GM23338 (cell line): ENCODE results near the gene SCG5. TPM values are rescaled to one million over a fixed set of nuclear protein-coding genes. Genes with fewer than 3 reads are reported as not detected.

Experiments used
- ATAC-seq: fragments of 200-7000 bp; cut with Tn5 transposase; 3 replicates; pipeline ENCODE4 v1.9.1; 2020
- DNase-seq: peaks from one replicate; pipeline ENCODE4 v3.0.0-alpha.2; 2015; ENCODE audit warnings: low spot score
- H2AFZ ChIP-seq: fragments of 200-600 bp; sonication (generic); 2 replicates; pipeline ENCODE4 v1.8.0; 2016; ENCODE audit warnings: antibody characterized with exemption, mild to moderate bottlenecking, moderate library complexity
- H3F3A ChIP-seq: fragments of 200-600 bp; sonication (generic); replicated peaks from 2 replicates; pipeline ENCODE4 v1.8.0; 2017; ENCODE audit warnings: antibody characterized with exemption, mixed run types, low read depth
- H3K27ac ChIP-seq: fragments of 200-600 bp; sonication (generic); 2 replicates; pipeline ENCODE4 v1.6.1; 2016; ENCODE audit warnings: low read depth
- H3K27me3 ChIP-seq: fragments of 200-600 bp; sonication (generic); 2 replicates; pipeline ENCODE4 v1.8.0; 2016; ENCODE audit warnings: mild to moderate bottlenecking, mixed run types, moderate library complexity; ENCODE audit not compliant: insufficient read depth
- H3K36me3 ChIP-seq: fragments of 200-600 bp; sonication (generic); 2 replicates; pipeline ENCODE4 v1.8.0; 2016; ENCODE audit warnings: mild to moderate bottlenecking; ENCODE audit not compliant: insufficient read depth
- H3K4me1 ChIP-seq: fragments of 200-600 bp; sonication (generic); 2 replicates; pipeline ENCODE4 v1.8.0; 2016; ENCODE audit warnings: mild to moderate bottlenecking, moderate library complexity; ENCODE audit not compliant: insufficient read depth
- H3K4me2 ChIP-seq: fragments of 200-600 bp; sonication (generic); 2 replicates; pipeline ENCODE4 v1.7.1; 2017; ENCODE audit warnings: mixed run types
- H3K4me3 ChIP-seq: fragments of 200-600 bp; sonication (generic); 2 replicates; pipeline ENCODE4 v1.6.1; 2016; ENCODE audit warnings: mixed run types
- H3K79me2 ChIP-seq: fragments of 200-600 bp; sonication (generic); replicated peaks from 2 replicates; pipeline ENCODE4 v1.8.0; 2017; ENCODE audit warnings: mild to moderate bottlenecking; ENCODE audit not compliant: insufficient read depth
- H3K9me2 ChIP-seq: fragments of 200-600 bp; sonication (generic); 2 replicates; pipeline ENCODE4 v1.8.0; 2017; ENCODE audit not compliant: insufficient read depth
- H4K20me1 ChIP-seq: fragments of 200-600 bp; sonication (generic); replicated peaks from 2 replicates; pipeline ENCODE4 v1.8.0; 2017; ENCODE audit warnings: mild to moderate bottlenecking; ENCODE audit not compliant: insufficient read depth
- H3K27ac Mint-ChIP-seq: 2 replicates; pipeline ENCODE4 v1.8.0; 2020; ENCODE audit warnings: inconsistent platforms, mild to moderate bottlenecking, moderate library complexity, mixed read lengths
- H3K27me3 Mint-ChIP-seq: 3 replicates; pipeline ENCODE4 v1.8.0; 2022; ENCODE audit warnings: low read depth, mild to moderate bottlenecking, moderate library complexity, mixed read lengths, inconsistent platforms; ENCODE audit not compliant: insufficient read depth, poor library complexity
- H3K36me3 Mint-ChIP-seq: 3 replicates; pipeline ENCODE4 v1.8.0; 2021; ENCODE audit warnings: low read depth, mild to moderate bottlenecking, inconsistent platforms, moderate library complexity, mixed read lengths
- H3K4me1 Mint-ChIP-seq: 3 replicates; pipeline ENCODE4 v1.8.0; 2020; ENCODE audit warnings: mild to moderate bottlenecking, inconsistent platforms, mixed read lengths
- H3K4me3 Mint-ChIP-seq: 3 replicates; pipeline ENCODE4 v1.8.0; 2021; ENCODE audit warnings: moderate library complexity, mild to moderate bottlenecking, inconsistent platforms, mixed read lengths
- H3K9me3 Mint-ChIP-seq: 3 replicates; pipeline ENCODE4 v1.8.0; 2020; ENCODE audit warnings: moderate library complexity, mild to moderate bottlenecking, inconsistent platforms, mixed read lengths
- EZH2phosphoT487 ChIP-seq: fragments of 200-600 bp; sonication (generic); IDR thresholded peaks from one replicate; pipeline ENCODE4 v1.8.1; 2018; ENCODE audit warnings: antibody characterized with exemption; ENCODE audit not compliant: unreplicated experiment
- JUNB ChIP-seq: IDR thresholded peaks from one replicate; pipeline ENCODE4 v1.6.1; 2016; ENCODE audit warnings: antibody characterized with exemption; ENCODE audit not compliant: unreplicated experiment
- NANOG ChIP-seq: IDR thresholded peaks from 2 replicates; pipeline ENCODE4 v1.6.1; 2016; ENCODE audit warnings: antibody characterized with exemption, borderline replicate concordance
- POLR2AphosphoS5 ChIP-seq: IDR thresholded peaks from 2 replicates; pipeline ENCODE4 v1.6.1; 2016; ENCODE audit warnings: antibody characterized with exemption, low read depth
- REST ChIP-seq: IDR thresholded peaks from one replicate; pipeline ENCODE4 v1.6.1; 2018; ENCODE audit warnings: antibody characterized with exemption; ENCODE audit not compliant: unreplicated experiment
- ZNF114 ChIP-seq: fragments of 250-450 bp; sonication (Bioruptor Pico); IDR thresholded peaks from 2 replicates; pipeline ENCODE4 v1.5.0; 2020; ENCODE audit warnings: mild to moderate bottlenecking, moderate library complexity
- polyA plus RNA-seq: library from polyadenylated mRNA; unstranded; fragments of >200 nt; fragmentation: Nextera tagmentation; extraction: Ambion mirVana; gene quantifications from 2 replicates; pipeline ENCODE4 v1.2.1, GENCODE V29; 2016
- total RNA-seq: library from RNA; depleted of rRNA; stranded (reverse); fragments of >200 nt; shearing (Covaris generic); gene quantifications from 2 replicates; pipeline ENCODE4 v1.2.3, GENCODE V29; 2014
- TF ChIP-seq, protein P1 (sequence below), 2 experiments: fragments of 200-600 bp in 1 of 2; sonication (generic) in 1 of 2; conservative IDR thresholded peaks; 2 replicates each; pipeline versions ENCODE4 v1.5.1 to v1.6.1; 2016 to 2017; ENCODE audit warnings: antibody characterized with exemption in 2 of 2, low read depth in 2 of 2, mild to moderate bottlenecking in 2 of 2, moderate library complexity in 1 of 2
- TF ChIP-seq, protein P2 (sequence below): fragments of 250-450 bp; sonication (Bioruptor Pico); IDR thresholded peaks from 2 replicates; pipeline ENCODE4 v1.5.0; 2020; ENCODE audit warnings: mild to moderate bottlenecking, moderate library complexity

The SCG5 gene
- total and polyA plus RNA-seq, 2 experiments from 2014 or later: 48.1 to 73.3 TPM

DNA sequence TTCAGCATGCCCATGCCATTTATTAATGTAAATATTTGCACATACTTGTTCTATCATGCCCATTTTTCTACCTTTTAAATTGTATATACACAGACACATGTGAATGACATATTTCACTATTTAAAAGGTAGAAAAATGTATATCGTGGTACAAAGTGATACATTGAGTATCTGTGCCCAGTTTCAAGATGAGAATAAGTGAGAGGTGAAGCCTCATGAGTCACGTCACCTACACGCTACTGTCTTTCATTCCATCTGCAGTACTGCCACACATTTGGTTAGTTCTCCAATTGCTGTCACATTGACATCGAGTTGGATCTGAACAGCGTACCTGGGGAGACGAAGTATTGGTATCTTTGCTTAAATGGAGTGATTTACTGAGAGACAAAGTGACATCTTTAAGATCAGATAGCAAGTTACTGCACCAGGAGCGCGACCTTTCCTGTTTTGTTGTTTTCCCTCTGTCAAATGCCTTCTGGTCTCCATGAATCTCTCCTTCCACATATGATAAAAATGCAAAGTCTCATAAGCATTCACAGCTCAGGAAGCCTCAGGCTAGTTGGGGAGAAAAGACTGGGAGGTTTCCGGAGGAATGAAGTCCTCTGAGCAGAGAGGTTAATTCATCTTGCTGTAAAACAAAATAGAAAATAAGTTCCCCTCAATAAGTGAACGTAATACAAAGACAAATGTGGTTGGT is 88.3 kb downstream of the SCG5 start:
- Mint-ChIP-seq H3K27me3 (peaks cover 1% of the 10 kb centered on the region), H3K4me1 (peaks cover 17% of the 10 kb centered on the region), H3K36me3 (no peaks in the 10 kb centered on the region), H3K9me3 (peaks cover 4% of the 10 kb centered on the region; the same call in 2 of the 3 replicates), H3K27ac (no peak overlapping the region), H3K4me3 (no peak overlapping the region)
- peak overlapping the region; percentile 69; the same call in 1 of the 2 replicates for H3K4me2 ChIP-seq
- no peak for DNase-seq
- TF ChIP-seq, protein P1, sequence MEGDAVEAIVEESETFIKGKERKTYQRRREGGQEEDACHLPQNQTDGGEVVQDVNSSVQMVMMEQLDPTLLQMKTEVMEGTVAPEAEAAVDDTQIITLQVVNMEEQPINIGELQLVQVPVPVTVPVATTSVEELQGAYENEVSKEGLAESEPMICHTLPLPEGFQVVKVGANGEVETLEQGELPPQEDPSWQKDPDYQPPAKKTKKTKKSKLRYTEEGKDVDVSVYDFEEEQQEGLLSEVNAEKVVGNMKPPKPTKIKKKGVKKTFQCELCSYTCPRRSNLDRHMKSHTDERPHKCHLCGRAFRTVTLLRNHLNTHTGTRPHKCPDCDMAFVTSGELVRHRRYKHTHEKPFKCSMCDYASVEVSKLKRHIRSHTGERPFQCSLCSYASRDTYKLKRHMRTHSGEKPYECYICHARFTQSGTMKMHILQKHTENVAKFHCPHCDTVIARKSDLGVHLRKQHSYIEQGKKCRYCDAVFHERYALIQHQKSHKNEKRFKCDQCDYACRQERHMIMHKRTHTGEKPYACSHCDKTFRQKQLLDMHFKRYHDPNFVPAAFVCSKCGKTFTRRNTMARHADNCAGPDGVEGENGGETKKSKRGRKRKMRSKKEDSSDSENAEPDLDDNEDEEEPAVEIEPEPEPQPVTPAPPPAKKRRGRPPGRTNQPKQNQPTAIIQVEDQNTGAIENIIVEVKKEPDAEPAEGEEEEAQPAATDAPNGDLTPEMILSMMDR (conservative IDR thresholded peaks at IDR 0.05; ENCODE audit: low read depth in 2 of 2): no peak
- TF ChIP-seq EZH2phosphoT487 (no peak), REST (no peak), POLR2AphosphoS5 (no peak), ZNF114 (CRISPR knock-in tag) (no peak), NANOG (no peak), JUNB (no peak)
- TF ChIP-seq, protein P2, sequence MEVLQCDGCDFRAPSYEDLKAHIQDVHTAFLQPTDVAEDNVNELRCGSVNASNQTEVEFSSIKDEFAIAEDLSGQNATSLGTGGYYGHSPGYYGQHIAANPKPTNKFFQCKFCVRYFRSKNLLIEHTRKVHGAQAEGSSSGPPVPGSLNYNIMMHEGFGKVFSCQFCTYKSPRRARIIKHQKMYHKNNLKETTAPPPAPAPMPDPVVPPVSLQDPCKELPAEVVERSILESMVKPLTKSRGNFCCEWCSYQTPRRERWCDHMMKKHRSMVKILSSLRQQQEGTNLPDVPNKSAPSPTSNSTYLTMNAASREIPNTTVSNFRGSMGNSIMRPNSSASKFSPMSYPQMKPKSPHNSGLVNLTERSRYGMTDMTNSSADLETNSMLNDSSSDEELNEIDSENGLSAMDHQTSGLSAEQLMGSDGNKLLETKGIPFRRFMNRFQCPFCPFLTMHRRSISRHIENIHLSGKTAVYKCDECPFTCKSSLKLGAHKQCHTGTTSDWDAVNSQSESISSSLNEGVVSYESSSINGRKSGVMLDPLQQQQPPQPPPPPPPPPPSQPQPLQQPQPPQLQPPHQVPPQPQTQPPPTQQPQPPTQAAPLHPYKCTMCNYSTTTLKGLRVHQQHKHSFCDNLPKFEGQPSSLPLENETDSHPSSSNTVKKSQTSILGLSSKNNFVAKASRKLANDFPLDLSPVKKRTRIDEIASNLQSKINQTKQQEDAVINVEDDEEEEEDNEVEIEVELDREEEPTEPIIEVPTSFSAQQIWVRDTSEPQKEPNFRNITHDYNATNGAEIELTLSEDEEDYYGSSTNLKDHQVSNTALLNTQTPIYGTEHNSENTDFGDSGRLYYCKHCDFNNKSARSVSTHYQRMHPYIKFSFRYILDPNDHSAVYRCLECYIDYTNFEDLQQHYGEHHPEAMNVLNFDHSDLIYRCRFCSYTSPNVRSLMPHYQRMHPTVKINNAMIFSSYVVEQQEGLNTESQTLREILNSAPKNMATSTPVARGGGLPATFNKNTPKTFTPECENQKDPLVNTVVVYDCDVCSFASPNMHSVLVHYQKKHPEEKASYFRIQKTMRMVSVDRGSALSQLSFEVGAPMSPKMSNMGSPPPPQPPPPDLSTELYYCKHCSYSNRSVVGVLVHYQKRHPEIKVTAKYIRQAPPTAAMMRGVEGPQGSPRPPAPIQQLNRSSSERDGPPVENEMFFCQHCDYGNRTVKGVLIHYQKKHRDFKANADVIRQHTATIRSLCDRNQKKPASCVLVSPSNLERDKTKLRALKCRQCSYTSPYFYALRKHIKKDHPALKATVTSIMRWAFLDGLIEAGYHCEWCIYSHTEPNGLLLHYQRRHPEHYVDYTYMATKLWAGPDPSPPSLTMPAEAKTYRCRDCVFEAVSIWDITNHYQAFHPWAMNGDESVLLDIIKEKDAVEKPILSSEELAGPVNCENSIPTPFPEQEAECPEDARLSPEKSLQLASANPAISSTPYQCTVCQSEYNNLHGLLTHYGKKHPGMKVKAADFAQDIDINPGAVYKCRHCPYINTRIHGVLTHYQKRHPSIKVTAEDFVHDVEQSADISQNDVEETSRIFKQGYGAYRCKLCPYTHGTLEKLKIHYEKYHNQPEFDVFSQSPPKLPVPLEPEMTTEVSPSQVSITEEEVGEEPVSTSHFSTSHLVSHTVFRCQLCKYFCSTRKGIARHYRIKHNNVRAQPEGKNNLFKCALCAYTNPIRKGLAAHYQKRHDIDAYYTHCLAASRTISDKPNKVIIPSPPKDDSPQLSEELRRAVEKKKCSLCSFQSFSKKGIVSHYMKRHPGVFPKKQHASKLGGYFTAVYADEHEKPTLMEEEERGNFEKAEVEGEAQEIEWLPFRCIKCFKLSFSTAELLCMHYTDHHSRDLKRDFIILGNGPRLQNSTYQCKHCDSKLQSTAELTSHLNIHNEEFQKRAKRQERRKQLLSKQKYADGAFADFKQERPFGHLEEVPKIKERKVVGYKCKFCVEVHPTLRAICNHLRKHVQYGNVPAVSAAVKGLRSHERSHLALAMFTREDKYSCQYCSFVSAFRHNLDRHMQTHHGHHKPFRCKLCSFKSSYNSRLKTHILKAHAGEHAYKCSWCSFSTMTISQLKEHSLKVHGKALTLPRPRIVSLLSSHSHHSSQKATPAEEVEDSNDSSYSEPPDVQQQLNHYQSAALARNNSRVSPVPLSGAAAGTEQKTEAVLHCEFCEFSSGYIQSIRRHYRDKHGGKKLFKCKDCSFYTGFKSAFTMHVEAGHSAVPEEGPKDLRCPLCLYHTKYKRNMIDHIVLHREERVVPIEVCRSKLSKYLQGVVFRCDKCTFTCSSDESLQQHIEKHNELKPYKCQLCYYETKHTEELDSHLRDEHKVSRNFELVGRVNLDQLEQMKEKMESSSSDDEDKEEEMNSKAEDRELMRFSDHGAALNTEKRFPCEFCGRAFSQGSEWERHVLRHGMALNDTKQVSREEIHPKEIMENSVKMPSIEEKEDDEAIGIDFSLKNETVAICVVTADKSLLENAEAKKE (CRISPR knock-in tag): no peak
- H3F3A ChIP-seq: no peaks in the 10 kb centered on the region
- H2AFZ ChIP-seq: peak overlapping the region; percentile 97; the same call in 1 of the 2 replicates
- H4K20me1 ChIP-seq: no peaks in the 10 kb centered on the region
- no peaks in the 10 kb centered on the region for H3K9me2 ChIP-seq
- no peak overlapping the region for H3K27ac ChIP-seq
- no peaks in the 10 kb centered on the region for H3K27me3 ChIP-seq
- H3K4me1 ChIP-seq: peaks cover 11% of the 10 kb centered on the region
- no peak overlapping the region for H3K4me3 ChIP-seq
- ATAC-seq: no peak
- H3K79me2 ChIP-seq: no peaks in the 10 kb centered on the region
- no peaks in the 10 kb centered on the region for H3K36me3 ChIP-seq
